NCI-H446 treated with DMSO at 0.1 percent for 48 hours (cell line): ENCODE data around the gene SETDB1.

ENCODE experiments used
- DNase-seq: peaks from one replicate; lab custom pipeline; 2025; lab: John Stamatoyannopoulos, UW

The SETDB1 gene

GRCh38 chr1:150931773-150932172, 5.6 kb downstream of the SETDB1 start:
- no peak for DNase-seq

- no peak for DNase-seq
These were observed 18.7 kb downstream of the SETDB1 start for GRCh38 chr1:150944856-150945255.

GRCh38 chr1:150954708-150955107, 28.5 kb downstream of the SETDB1 start:
- DNase-seq: no peak

GRCh38 chr1:150955280-150955679, 29.1 kb downstream of the SETDB1 start:
- no peak for DNase-seq

- DNase-seq: no peak
These were observed 31.5 kb downstream of the SETDB1 start for GRCh38 chr1:150957666-150958065.

- no peak for DNase-seq
These were observed 34.5 kb downstream of the SETDB1 start for GRCh38 chr1:150960646-150961045.

GRCh38 chr1:150961756-150962155, 35.6 kb downstream of the SETDB1 start:
- DNase-seq: no peak

- no peak for DNase-seq
These were observed 37.4 kb downstream of the SETDB1 start for GRCh38 chr1:150963321-150964163.

- DNase-seq: no peak
These were observed 38.0 kb downstream of the SETDB1 start for GRCh38 chr1:150964164-150964489.

- DNase-seq: no peak
These were observed 39.4 kb downstream of the SETDB1 start for GRCh38 chr1:150965605-150966004.

GRCh38 chr1:150966011-150966410, 39.8 kb downstream of the SETDB1 start:
- no peak for DNase-seq

GRCh38 chr1:150967936-150968335, 41.8 kb downstream of the SETDB1 start:
- no peak for DNase-seq

GRCh38 chr1:150968491-150968890, 42.3 kb downstream of the SETDB1 start:
- no peak for DNase-seq

- DNase-seq: no peak
These were observed 43.5 kb downstream of the SETDB1 start for GRCh38 chr1:150969626-150970025.

GRCh38 chr1:150970808-150971582, 44.8 kb downstream of the SETDB1 start:
- DNase-seq: no peak

GRCh38 chr1:150971583-150972416, 45.6 kb downstream of the SETDB1 start:
- no peak for DNase-seq

- no peak for DNase-seq
These were observed 46.3 kb downstream of the SETDB1 start for GRCh38 chr1:150972417-150972940.

GRCh38 chr1:150973258-150973835, 47.2 kb downstream of the SETDB1 start:
- DNase-seq: no peak

GRCh38 chr1:150973836-150974579, 47.8 kb downstream of the SETDB1 start:
- DNase-seq: no peak

- peak; percentile 28 for DNase-seq
These were observed 48.7 kb downstream of the SETDB1 start, which contains the start of gene CERS2 for GRCh38 chr1:150974580-150975478. Gene CERS2 (minus strand): TSS chr1:150974835. CDS start chr1:150969090, 5,745 bp downstream.
